Measurements from ENCODE around the gene VTI1A. TPM values are rescaled to one million over a fixed set of nuclear protein-coding genes. Genes with fewer than 3 reads are reported as not detected.
"Not testable (repeated sequence)": the region's sequence is repeated elsewhere in the genome, so short reads cannot be mapped to it uniquely, and the experiment has no call there.

VTI1A gene
- polyA plus RNA-seq, 2 of the 4 experiments (the other 2 are of a cell fraction): 17.0 to 25.3 TPM

GRCh38 chr10:112539340-112539739, 92.3 kb downstream of the VTI1A start:
- peaks cover 6% of the 10 kb centered on the region; the same call in 1 of the 3 replicates for H3K4me1 ChIP-seq
- H3K9me3 ChIP-seq: 0 out of 3 replicates have a peak, but pooled peaks cover 2% of the 10 kb centered on the region
- H3K4me3 ChIP-seq: no peak overlapping the region
- no peak for FAIRE-seq
- DNase-seq (ENCODE audit: low read depth in 1 of 2, low spot score in 1 of 2): no peak
- TF ChIP-seq EP300 (IDR thresholded peaks at IDR 0.05): no peak
- TF ChIP-seq CBX8 (IDR thresholded peaks at IDR 0.05): no peak
- TF ChIP-seq, protein P1, sequence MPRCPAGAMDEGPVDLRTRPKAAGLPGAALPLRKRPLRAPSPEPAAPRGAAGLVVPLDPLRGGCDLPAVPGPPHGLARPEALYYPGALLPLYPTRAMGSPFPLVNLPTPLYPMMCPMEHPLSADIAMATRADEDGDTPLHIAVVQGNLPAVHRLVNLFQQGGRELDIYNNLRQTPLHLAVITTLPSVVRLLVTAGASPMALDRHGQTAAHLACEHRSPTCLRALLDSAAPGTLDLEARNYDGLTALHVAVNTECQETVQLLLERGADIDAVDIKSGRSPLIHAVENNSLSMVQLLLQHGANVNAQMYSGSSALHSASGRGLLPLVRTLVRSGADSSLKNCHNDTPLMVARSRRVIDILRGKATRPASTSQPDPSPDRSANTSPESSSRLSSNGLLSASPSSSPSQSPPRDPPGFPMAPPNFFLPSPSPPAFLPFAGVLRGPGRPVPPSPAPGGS (IDR thresholded peaks at IDR 0.05): no peak
- TF ChIP-seq FOSL2 (IDR thresholded peaks at IDR 0.05): no peak
- no peak for TF ChIP-seq FOSL2 (CRISPR knock-in tag; IDR thresholded peaks at IDR 0.05)
- TF ChIP-seq MAX (IDR thresholded peaks at IDR 0.05): no peak
- no peak for TF ChIP-seq PBX3 (IDR thresholded peaks at IDR 0.05)
- TF ChIP-seq, protein P2, sequence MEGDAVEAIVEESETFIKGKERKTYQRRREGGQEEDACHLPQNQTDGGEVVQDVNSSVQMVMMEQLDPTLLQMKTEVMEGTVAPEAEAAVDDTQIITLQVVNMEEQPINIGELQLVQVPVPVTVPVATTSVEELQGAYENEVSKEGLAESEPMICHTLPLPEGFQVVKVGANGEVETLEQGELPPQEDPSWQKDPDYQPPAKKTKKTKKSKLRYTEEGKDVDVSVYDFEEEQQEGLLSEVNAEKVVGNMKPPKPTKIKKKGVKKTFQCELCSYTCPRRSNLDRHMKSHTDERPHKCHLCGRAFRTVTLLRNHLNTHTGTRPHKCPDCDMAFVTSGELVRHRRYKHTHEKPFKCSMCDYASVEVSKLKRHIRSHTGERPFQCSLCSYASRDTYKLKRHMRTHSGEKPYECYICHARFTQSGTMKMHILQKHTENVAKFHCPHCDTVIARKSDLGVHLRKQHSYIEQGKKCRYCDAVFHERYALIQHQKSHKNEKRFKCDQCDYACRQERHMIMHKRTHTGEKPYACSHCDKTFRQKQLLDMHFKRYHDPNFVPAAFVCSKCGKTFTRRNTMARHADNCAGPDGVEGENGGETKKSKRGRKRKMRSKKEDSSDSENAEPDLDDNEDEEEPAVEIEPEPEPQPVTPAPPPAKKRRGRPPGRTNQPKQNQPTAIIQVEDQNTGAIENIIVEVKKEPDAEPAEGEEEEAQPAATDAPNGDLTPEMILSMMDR (IDR thresholded peaks at IDR 0.05): no peak
- TF ChIP-seq PHF8 (IDR thresholded peaks at IDR 0.05; ENCODE audit: borderline replicate concordance, low read depth): no peak
- TF ChIP-seq TFCP2L1 (CRISPR knock-in tag; IDR thresholded peaks at IDR 0.05): no peak
- no peak for TF ChIP-seq KDM1A (IDR thresholded peaks at IDR 0.05; ENCODE audit: low read depth)
- TF ChIP-seq NR3C1 (IDR thresholded peaks at IDR 0.05): no peak
- no peak for TF ChIP-seq NPAS2 (CRISPR knock-in tag; IDR thresholded peaks at IDR 0.05; ENCODE audit: borderline replicate concordance)
- TF ChIP-seq MAZ (IDR thresholded peaks at IDR 0.05; ENCODE audit: borderline replicate concordance, low read depth, low read length): no peak
- TF ChIP-seq MYC (IDR thresholded peaks at IDR 0.05; ENCODE audit: borderline replicate concordance, low read length): no peak
- TF ChIP-seq BHLHE40 (IDR thresholded peaks at IDR 0.05; ENCODE audit: low read depth, low read length): no peak
- TF ChIP-seq HOXA7 (CRISPR knock-in tag; IDR thresholded peaks at IDR 0.05): no peak
- no peak for TF ChIP-seq RARB (CRISPR knock-in tag; IDR thresholded peaks at IDR 0.05)
- TF ChIP-seq ZNF302 (CRISPR knock-in tag; IDR thresholded peaks at IDR 0.05): no peak
- TF ChIP-seq HOXB13 (CRISPR knock-in tag; IDR thresholded peaks at IDR 0.05; ENCODE audit: low read depth): no peak
- no peak overlapping the region for H3K27ac ChIP-seq
- no peak overlapping the region for H3K4me2 ChIP-seq
- CTCF ChIA-PET: no interaction called here
- no peak for ATAC-seq
- POLR2A ChIA-PET: no interaction called here
- WGBS (ENCODE audit: missing lambda C conversion rate): 90% methylated on average over 3 of the region's 3 CpGs

DNA sequence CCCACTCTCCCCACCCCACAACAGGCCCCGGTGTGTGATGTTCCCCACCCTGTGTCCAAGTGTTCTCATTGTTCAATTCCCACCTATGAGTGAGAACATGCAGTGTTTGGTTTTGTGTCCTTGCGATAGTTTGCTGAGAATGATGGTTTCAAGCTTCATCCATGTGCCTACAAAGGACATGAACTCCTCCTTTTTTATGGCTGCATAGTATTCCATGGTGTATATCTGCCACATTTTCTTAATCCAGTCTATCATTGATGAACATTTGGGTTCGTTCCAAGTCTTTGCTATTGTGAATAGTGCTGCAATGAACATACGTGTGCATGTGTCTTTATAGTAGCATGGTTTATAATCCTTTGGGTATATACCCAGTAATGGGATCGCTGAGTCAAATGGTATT, 95.8 kb downstream of the VTI1A start:
- H3K9me3 ChIP-seq; H3K4me3 ChIP-seq; H3K4me2 ChIP-seq; DNase-seq (ENCODE audit: low read depth in 1 of 2, low spot score in 1 of 2); H3K27ac ChIP-seq; FAIRE-seq; CTCF ChIA-PET; H3K4me1 ChIP-seq; ATAC-seq; POLR2A ChIA-PET: not testable (repeated sequence)
- 90% methylated on average over 5 of the region's 5 CpGs for WGBS (ENCODE audit: missing lambda C conversion rate)

- FAIRE-seq (no peak), ATAC-seq (no peak), DNase-seq (ENCODE audit: low read depth in 1 of 2, low spot score in 1 of 2) (no peak)
- TF ChIP-seq POLR2A (IDR thresholded peaks at IDR 0.05; ENCODE audit: low read length): no peak
- TF ChIP-seq, protein P3, sequence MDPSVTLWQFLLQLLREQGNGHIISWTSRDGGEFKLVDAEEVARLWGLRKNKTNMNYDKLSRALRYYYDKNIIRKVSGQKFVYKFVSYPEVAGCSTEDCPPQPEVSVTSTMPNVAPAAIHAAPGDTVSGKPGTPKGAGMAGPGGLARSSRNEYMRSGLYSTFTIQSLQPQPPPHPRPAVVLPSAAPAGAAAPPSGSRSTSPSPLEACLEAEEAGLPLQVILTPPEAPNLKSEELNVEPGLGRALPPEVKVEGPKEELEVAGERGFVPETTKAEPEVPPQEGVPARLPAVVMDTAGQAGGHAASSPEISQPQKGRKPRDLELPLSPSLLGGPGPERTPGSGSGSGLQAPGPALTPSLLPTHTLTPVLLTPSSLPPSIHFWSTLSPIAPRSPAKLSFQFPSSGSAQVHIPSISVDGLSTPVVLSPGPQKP (IDR thresholded peaks at IDR 0.05; ENCODE audit: low read depth, low read length): no peak
- no peak for TF ChIP-seq NPAS2 (CRISPR knock-in tag; IDR thresholded peaks at IDR 0.05; ENCODE audit: borderline replicate concordance)
- TF ChIP-seq CBX2 (IDR thresholded peaks at IDR 0.05; ENCODE audit: borderline replicate concordance, low read depth): no peak
- TF ChIP-seq, protein P4, sequence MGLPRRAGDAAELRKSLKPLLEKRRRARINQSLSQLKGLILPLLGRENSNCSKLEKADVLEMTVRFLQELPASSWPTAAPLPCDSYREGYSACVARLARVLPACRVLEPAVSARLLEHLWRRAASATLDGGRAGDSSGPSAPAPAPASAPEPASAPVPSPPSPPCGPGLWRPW (IDR thresholded peaks at IDR 0.05): no peak
- no peak for TF ChIP-seq NR3C1 (IDR thresholded peaks at IDR 0.05)
- TF ChIP-seq MAZ (IDR thresholded peaks at IDR 0.05; ENCODE audit: borderline replicate concordance, low read depth, low read length): no peak
- TF ChIP-seq CHD4 (IDR thresholded peaks at IDR 0.05; ENCODE audit: borderline replicate concordance): no peak
- no peak for TF ChIP-seq JUN (IDR thresholded peaks at IDR 0.05)
- TF ChIP-seq ESRRA (IDR thresholded peaks at IDR 0.05; ENCODE audit: borderline replicate concordance, low read length): no peak
- H3K27ac ChIP-seq: no peak overlapping the region
- no peak overlapping the region for H3K4me2 ChIP-seq
- no peak overlapping the region for H3K4me3 ChIP-seq
- WGBS (ENCODE audit: missing lambda C conversion rate): 90% methylated on average over 2 of the region's 2 CpGs
- H3K4me1 ChIP-seq: no peaks in the 10 kb centered on the region
- POLR2A ChIA-PET: no interaction called here
- CTCF ChIA-PET: interaction anchor here (0.5 to 1.9 kb wide), 2 partner anchors 74 to 579 kb away, joined by 3 to 6 read pairs; no protein-coding TSS in a partner anchor
- H3K9me3 ChIP-seq: 0 out of 3 replicates have a peak, but pooled peaks cover 2% of the 10 kb centered on the region
Observed at GRCh38 chr10:112546474-112546873, 99.5 kb downstream of the VTI1A start.

Data from A549 (cell line).